ENCODE data around the gene ZFR2.

ZFR2 gene

DNA sequence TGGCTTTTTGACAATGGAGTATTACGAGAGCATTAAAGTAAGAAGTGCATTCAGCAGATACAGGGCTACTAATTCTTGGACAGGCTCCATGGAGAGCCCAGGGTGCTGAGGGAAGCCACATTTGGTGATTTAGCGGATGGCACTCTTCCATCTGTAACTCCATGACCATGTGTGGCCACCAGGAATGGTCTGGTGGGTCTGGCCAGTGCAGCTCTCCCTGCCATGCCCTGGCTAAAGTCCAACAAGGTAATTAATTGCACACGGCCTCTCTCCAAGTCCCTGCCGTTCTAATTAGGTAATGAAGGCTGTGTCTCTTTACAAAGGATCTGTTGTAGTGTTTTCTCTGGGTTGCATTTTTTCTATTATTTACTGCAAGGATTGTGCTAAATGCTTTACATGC lies 4.3 kb upstream of the ZFR2 start:
- no peak for DNase-seq

GRCh38 chr19:3867971-3868769 lies 668 bp downstream of the ZFR2 start:
- no peak for DNase-seq

- no peak for DNase-seq
These were observed 1.8 kb downstream of the ZFR2 start for GRCh38 chr19:3866910-3867638.

GRCh38 chr19:3863648-3864047 lies 5.2 kb downstream of the ZFR2 start:
- no peak for DNase-seq

DNA sequence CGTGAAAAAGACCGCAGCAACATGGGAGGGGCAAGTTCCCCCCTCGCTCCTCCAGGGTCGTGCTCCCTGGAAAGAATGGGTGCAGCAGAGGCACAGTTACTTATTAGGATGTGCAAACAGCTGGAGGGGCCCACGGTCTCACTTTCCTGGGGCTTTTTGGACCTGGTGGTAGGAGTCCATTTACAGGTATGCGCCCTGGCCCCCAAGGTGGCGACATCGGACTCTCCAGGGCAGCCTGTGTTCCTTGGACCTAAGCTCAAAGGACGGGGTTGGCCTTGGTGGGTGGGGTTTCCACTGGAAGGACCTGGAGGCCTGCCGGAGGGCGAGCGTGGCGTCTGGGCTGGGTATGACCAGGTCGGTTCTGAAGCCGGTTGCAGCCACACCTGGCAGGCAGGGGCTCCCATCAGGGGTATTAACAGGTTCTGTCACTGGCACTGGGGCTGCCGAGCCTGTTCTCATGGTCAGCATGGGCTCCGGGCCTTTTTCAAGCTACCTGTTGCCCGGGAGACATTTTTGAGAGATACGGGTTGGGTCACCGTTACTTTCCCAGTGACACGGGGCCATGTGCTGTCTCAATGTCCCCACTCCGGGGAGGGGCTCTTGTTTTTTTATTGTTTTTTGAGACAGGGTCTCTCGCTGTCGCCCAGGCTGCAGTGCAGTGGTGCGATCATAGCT lies 5.9 kb downstream of the ZFR2 start:
- DNase-seq, result no peak

- DNase-seq, result no peak
These were observed 8.3 kb downstream of the ZFR2 start for GRCh38 chr19:3860499-3860898.

- DNase-seq, result no peak
These were observed 11.3 kb downstream of the ZFR2 start for GRCh38 chr19:3857449-3858003.

GRCh38 chr19:3855320-3855719 lies 13.5 kb downstream of the ZFR2 start:
- DNase-seq, result no peak

DNA sequence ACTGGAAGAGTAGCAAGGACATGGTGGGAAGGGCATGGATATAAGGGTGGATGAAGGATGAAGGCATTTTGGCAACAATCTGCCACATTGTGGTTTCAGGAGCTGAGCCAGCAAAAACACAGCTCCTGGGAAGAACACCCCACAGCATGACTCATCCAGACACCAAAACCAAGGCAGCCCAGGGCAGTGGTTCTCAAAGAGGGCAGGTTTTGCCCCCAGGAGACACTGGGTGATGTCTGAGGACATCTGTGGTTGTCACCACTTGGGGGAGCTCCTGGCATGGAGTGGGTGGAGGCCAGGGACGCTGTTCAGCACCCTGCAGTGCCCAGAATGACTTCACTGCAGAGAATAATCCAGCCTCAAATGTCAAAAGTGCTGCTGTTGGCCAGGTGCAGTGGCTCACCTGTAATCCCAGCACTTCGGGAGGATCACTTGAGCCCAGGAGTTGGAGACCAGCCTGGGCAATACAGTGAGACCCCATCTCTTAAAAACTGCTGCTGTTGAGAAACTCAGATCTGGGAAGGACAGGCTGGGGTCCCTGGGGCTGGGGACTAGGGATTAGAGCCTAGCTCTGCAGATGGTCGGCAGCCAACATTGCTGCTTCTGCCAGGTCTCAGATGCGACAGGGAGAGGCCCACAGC lies 16.1 kb downstream of the ZFR2 start:
- no peak for DNase-seq

GRCh38 chr19:3852177-3852511 lies 16.7 kb downstream of the ZFR2 start:
- no peak for DNase-seq

GRCh38 chr19:3851254-3852176 lies 17.3 kb downstream of the ZFR2 start:
- no peak for DNase-seq

- no peak for DNase-seq
These were observed 18.4 kb downstream of the ZFR2 start for GRCh38 chr19:3850320-3850972.

DNA sequence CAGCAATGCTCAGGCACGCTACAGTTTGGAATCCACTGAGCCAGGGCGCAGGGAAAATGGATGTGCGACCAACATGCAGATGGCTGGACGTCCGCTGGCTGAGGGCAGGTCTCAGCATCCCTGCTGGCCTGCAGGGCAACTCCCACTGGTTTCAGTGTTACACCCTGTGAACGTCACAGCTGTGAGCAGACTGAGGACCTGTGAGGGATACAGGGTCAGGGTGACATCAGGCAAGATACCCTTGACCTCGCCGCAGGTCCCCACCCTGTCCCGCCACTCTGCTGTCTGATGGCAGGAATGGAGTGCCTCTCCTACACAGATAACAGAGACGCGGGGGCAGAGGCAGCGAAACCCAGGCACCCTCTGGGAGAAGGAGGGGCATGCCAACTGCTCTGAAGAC lies 19.1 kb downstream of the ZFR2 start:
- DNase-seq, result no peak

DNA sequence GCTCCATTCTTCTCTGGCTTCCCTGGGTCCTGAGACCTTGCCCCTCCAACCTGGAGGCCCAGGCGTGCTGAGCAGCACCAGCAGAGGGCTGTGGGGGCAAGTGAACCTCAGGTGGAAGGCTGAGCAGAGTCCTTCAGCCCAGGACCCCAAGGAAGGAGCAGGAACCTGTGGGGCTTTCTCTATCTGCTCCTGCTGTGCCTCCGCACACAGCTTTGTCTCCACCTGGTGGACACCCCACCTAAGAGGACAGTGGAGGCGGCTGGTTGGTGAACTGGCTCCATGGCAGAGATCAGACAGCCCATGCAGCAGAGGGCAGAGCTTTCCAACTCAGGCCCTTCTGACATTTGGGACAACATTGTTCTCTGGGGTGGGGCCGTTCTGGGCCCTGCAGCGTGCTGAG lies 19.7 kb downstream of the ZFR2 start:
- no peak for DNase-seq

DNA sequence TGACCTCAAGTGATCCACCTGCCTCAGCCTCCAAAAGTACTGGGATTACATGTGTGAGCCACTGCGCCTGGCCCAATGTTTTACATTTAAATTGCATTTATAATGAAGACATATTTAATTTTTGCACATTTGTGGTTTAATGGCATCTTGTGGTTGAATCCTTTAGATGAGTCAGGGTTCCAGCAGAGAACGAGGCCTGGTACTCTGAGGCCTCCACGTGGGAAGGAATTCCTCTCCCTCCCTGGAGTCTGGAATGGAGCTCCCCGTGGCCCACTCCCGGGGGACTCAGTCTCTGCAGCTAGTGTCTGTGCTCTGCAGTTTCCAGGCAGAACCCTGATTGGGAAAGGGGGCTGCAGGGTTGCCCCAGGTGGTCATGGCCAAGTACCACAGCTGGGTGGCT lies 24.2 kb downstream of the ZFR2 start:
- no peak for DNase-seq

DNA sequence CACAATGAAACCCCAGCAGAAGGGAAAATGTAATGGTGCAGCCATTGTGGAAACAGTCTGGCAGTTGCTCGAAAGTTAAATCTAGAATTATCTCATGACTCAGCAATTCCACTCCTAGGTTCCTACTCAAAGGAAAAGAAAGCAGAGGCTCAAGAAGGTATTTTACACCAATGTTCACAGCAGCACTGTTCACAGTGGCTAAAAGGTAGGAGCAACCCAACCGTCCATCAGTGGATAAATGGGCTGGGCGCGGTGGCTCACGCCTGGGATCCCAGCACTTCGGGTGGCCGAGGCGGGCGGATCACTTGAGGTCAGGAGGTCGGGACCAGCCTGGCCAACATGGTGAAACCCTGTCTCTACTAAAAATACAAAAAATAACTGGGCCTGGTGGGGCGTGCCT lies 25.9 kb downstream of the ZFR2 start:
- no peak for DNase-seq

GRCh38 chr19:3840804-3841203 lies 28.0 kb downstream of the ZFR2 start:
- DNase-seq, result no peak

DNA sequence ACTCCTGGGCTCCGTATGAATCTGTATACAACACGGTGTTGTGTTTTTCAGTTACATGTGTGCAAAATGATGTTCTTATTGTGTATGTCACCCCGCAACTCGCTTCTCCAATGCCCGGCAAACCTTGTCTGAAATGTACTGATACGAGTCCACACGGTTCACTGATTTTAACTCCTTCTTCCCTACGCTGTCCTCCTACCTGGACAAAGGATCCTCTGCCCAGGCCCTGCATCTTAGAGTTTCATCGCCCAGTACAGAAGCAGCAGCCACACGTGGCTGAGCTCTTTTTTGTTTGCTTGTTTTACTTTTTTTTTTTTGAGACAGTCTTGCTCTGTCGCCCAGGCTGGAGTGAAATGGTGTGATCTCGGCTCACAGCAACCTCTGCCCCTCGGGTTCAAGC lies 28.9 kb downstream of the ZFR2 start:
- DNase-seq, result no peak

DNA sequence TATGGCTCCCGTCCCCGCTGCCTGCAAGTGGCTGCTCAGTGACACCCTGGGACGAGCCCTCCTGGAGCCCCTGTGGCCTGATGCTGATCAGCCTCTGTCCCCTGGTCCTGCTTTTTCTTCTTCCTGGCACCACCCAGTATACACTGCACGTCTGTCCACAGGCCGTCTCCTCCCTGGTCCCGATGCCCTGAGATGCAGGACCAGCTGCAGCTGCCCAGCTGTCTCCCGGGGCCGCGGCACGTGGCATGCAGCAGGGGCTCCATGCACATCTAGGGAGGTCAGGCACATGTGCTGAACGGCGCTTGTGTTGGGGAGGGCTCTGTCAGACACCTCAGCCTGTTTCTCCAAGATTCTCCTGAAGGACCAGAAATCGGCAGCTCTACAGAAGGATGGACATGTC lies 30.2 kb downstream of the ZFR2 start:
- no peak for DNase-seq

GRCh38 chr19:3837922-3838321 lies 30.9 kb downstream of the ZFR2 start:
- DNase-seq, result no peak

GRCh38 chr19:3837332-3837731 lies 31.5 kb downstream of the ZFR2 start:
- DNase-seq, result no peak

- DNase-seq, result no peak
These were observed 32.0 kb downstream of the ZFR2 start for GRCh38 chr19:3836887-3837286.

All from GF-D8 (cell line).